ENCODE data around the gene FOXQ1. TPM values are rescaled to one million over a fixed set of nuclear protein-coding genes. Genes with fewer than 3 reads are reported as not detected.

FOXQ1 gene
- total RNA-seq, 2 donors from 2014 or later: 20.3 to 38.6 TPM

- DNase-seq (ENCODE audit: low spot score): no peak
- Histone ChIP-seq H3K4me1 (replicated peaks) (no peaks in the 10 kb centered on the region), H3K9me3 (no peaks in the 10 kb centered on the region), H3K27me3 (replicated peaks; ENCODE audit: insufficient read depth) (no peaks in the 10 kb centered on the region), H3K27ac (no peak overlapping the region), H3K36me3 (no peaks in the 10 kb centered on the region), H3K4me3 (no peak overlapping the region)
- TF ChIP-seq POLR2A (IDR thresholded peaks at IDR 0.05) (no peak), POLR2AphosphoS5 (IDR thresholded peaks at IDR 0.05) (no peak), CTCF (IDR thresholded peaks at IDR 0.05) (no peak)
- WGBS: 88% methylated on average over 4 of the region's 4 CpGs
- intact Hi-C loops (cut with DNase I): no loop called here
These were observed 51.4 kb downstream of the FOXQ1 start for GRCh38 chr6:1363298-1363697.

- H3K27me3 ChIP-seq (replicated peaks; ENCODE audit: insufficient read depth): no peaks in the 10 kb centered on the region
- 58% methylated on average over 16 of the region's 16 CpGs for WGBS
- no peak for DNase-seq (ENCODE audit: low spot score)
- intact Hi-C loops (cut with DNase I): no loop called here
- TF ChIP-seq POLR2A (IDR thresholded peaks at IDR 0.05): no peak
- peak in 1 of 4 experiments; percentile 7 for TF ChIP-seq CTCF (IDR thresholded peaks at IDR 0.05)
- H3K4me1 ChIP-seq (replicated peaks): no peaks in the 10 kb centered on the region
- H3K27ac ChIP-seq: peak overlapping the region; percentile 15 to 46
- no peaks in the 10 kb centered on the region for H3K36me3 ChIP-seq
- no peak overlapping the region for H3K4me3 ChIP-seq
- H3K9me3 ChIP-seq: no peaks in the 10 kb centered on the region
These were observed 52.1 kb downstream of the FOXQ1 start for GRCh38 chr6:1363729-1364572.

Other genes with a start within 250 kb of the FOXQ1 start
- 10 to 100 TPM in 1 of 2 donors, 1 to 10 TPM in 1; 4.9 to 14.1 TPM for gene FOXF2, start 77.5 kb downstream of the FOXQ1 start, total RNA-seq

Measured in prostate gland (tissue), 2 donors.